Measurements from ENCODE around the gene EYA2. TPM values are rescaled to one million over a fixed set of nuclear protein-coding genes. Genes with fewer than 3 reads are reported as not detected.

Gene EYA2
- total RNA-seq, 1 donor from 2014 or later = 1.8 TPM

DNA sequence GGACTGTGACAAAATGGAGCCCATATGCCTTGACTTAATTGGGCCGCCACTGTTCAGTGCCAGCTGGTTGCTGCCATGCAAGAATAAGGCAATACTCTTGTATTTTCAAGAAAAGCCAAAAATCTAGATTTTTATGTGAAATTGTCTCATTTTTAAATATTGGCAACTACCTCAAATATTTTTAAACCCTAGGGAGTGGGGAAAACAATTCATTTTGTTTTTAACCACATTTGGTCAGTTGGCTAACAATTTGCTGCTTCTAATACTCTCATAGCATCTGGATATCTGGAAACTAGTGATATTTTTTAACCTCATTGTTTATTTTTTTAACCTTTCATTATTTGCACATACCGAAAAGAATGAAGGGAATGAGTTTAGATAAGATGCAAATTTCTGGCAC, 91.0 kb downstream of the EYA2 start:
- Histone ChIP-seq H3K4me2 (no peak overlapping the region), H3K36me3 (no peaks in the 10 kb centered on the region), H2AFZ (replicated peaks) (no peak overlapping the region), H3K27ac (no peak overlapping the region), H3K27me3 (no peaks in the 10 kb centered on the region), H3F3A (ENCODE audit: low read depth) (peaks cover 16% of the 10 kb centered on the region), H3K4me1 (peaks cover 14% of the 10 kb centered on the region), H3K9me3 (ENCODE audit: low read depth) (peaks cover 5% of the 10 kb centered on the region), H3K79me2 (ENCODE audit: low read depth) (no peaks in the 10 kb centered on the region), H4K20me1 (ENCODE audit: low read depth) (peaks cover 8% of the 10 kb centered on the region), H3K9ac (no peak overlapping the region), H3K4me3 (no peak overlapping the region)
- Mint-ChIP-seq H3K9me3 (peaks cover 16% of the 10 kb centered on the region), H3K36me3 (peaks cover 1% of the 10 kb centered on the region), H3K4me3 (no peak overlapping the region), H3K27me3 (ENCODE audit: insufficient read depth, low read depth) (peaks cover 6% of the 10 kb centered on the region), H3K4me1 (peaks cover 11% of the 10 kb centered on the region), H3K27ac (no peak overlapping the region)
- no peak for TF ChIP-seq EZH2phosphoT487 (IDR thresholded peaks at IDR 0.05)
- TF ChIP-seq EZH2 (IDR thresholded peaks at IDR 0.05) = no peak
- TF ChIP-seq, protein P1, sequence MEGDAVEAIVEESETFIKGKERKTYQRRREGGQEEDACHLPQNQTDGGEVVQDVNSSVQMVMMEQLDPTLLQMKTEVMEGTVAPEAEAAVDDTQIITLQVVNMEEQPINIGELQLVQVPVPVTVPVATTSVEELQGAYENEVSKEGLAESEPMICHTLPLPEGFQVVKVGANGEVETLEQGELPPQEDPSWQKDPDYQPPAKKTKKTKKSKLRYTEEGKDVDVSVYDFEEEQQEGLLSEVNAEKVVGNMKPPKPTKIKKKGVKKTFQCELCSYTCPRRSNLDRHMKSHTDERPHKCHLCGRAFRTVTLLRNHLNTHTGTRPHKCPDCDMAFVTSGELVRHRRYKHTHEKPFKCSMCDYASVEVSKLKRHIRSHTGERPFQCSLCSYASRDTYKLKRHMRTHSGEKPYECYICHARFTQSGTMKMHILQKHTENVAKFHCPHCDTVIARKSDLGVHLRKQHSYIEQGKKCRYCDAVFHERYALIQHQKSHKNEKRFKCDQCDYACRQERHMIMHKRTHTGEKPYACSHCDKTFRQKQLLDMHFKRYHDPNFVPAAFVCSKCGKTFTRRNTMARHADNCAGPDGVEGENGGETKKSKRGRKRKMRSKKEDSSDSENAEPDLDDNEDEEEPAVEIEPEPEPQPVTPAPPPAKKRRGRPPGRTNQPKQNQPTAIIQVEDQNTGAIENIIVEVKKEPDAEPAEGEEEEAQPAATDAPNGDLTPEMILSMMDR (IDR thresholded peaks at IDR 0.05) = no peak
- no peak for DNase-seq (ENCODE audit: low spot score)

GRCh38 chr20:46987001-46987400, 92.4 kb downstream of the EYA2 start:
- H3K36me3 Mint-ChIP-seq = peaks cover 1% of the 10 kb centered on the region
- Histone ChIP-seq H3F3A (ENCODE audit: low read depth) (peaks cover 27% of the 10 kb centered on the region), H3K27ac (no peak overlapping the region), H3K79me2 (ENCODE audit: low read depth) (no peaks in the 10 kb centered on the region), H2AFZ (replicated peaks) (no peak overlapping the region), H3K9ac (no peak overlapping the region), H3K36me3 (no peaks in the 10 kb centered on the region), H4K20me1 (ENCODE audit: low read depth) (peaks cover 8% of the 10 kb centered on the region), H3K9me3 (ENCODE audit: low read depth) (peaks cover 5% of the 10 kb centered on the region), H3K4me3 (no peak overlapping the region), H3K4me2 (no peak overlapping the region), H3K27me3 (peaks cover under 1% of the 10 kb centered on the region), H3K4me1 (peaks cover 18% of the 10 kb centered on the region)
- peaks cover 12% of the 10 kb centered on the region for H3K27me3 Mint-ChIP-seq (ENCODE audit: insufficient read depth, low read depth)
- DNase-seq (ENCODE audit: low spot score) = no peak
- peaks cover 21% of the 10 kb centered on the region for H3K4me1 Mint-ChIP-seq
- TF ChIP-seq, protein P1 (IDR thresholded peaks at IDR 0.05) = no peak
- TF ChIP-seq EZH2phosphoT487 (IDR thresholded peaks at IDR 0.05) = no peak
- TF ChIP-seq EZH2 (IDR thresholded peaks at IDR 0.05) = no peak
- H3K4me3 Mint-ChIP-seq = no peak overlapping the region
- peaks cover 18% of the 10 kb centered on the region for H3K9me3 Mint-ChIP-seq
- H3K27ac Mint-ChIP-seq = no peak overlapping the region

DNA sequence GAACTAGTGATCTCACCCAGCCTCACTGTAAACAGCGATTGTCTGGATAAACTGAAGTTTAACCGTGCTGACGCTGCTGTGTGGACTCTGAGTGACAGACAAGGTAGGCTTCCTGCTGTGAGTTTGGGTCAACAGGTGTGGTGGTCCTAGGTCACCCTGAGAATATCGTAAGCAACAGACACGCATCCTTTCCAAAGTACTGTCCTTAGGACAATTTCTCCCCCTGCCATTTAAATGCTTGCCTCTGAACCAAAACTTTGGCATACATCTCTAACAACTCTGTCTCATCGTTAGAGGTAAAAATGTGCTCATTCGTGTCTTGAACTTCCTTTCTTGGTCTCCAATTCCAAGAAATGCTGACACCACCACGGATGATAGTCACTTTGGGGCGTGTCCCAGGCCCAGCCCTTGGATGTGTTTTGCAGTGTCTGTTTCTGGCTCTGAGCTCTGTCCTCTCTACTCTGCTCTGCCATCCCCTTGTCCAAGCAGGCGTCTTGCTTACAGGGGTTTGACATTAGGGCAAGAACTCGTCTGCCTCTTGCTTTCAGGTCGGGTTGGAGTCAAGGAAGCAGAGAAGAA, 95.5 kb downstream of the EYA2 start:
- H3K9me3 ChIP-seq (ENCODE audit: low read depth) = no peaks in the 10 kb centered on the region
- H3K79me2 ChIP-seq (ENCODE audit: low read depth) = no peaks in the 10 kb centered on the region
- H3K4me1 ChIP-seq = peaks cover 37% of the 10 kb centered on the region
- Mint-ChIP-seq H3K9me3 (peaks cover 3% of the 10 kb centered on the region), H3K36me3 (no peaks in the 10 kb centered on the region), H3K27me3 (ENCODE audit: insufficient read depth, low read depth) (peaks cover 17% of the 10 kb centered on the region), H3K27ac (no peak overlapping the region), H3K4me1 (peaks cover 24% of the 10 kb centered on the region), H3K4me3 (no peak overlapping the region)
- H3K4me2 ChIP-seq = peak overlapping the region; percentile 80
- H3K9ac ChIP-seq = no peak overlapping the region
- peak overlapping the region; percentile 71 for H3K27ac ChIP-seq
- no peak overlapping the region for H2AFZ ChIP-seq (replicated peaks)
- TF ChIP-seq EZH2 (IDR thresholded peaks at IDR 0.05) = no peak
- TF ChIP-seq, protein P1 (IDR thresholded peaks at IDR 0.05) = no peak
- TF ChIP-seq EZH2phosphoT487 (IDR thresholded peaks at IDR 0.05) = no peak
- H3F3A ChIP-seq (ENCODE audit: low read depth) = peaks cover 54% of the 10 kb centered on the region
- H3K36me3 ChIP-seq = no peaks in the 10 kb centered on the region
- H3K27me3 ChIP-seq = peaks cover 23% of the 10 kb centered on the region
- peaks cover 9% of the 10 kb centered on the region for H4K20me1 ChIP-seq (ENCODE audit: low read depth)
- H3K4me3 ChIP-seq = peak overlapping the region; percentile 23
- no peak for DNase-seq (ENCODE audit: low spot score)
